Measurements from ENCODE around the gene MEDAG. TPM values are rescaled to one million over a fixed set of nuclear protein-coding genes. Genes with fewer than 3 reads are reported as not detected.
"Not testable (repeated sequence)": the region's sequence is repeated elsewhere in the genome, so short reads cannot be mapped to it uniquely, and the experiment has no call there.

The MEDAG gene
- total and polyA plus RNA-seq, 7 experiments from 2014 or later = 0.17 to 0.49 TPM; not detected in 5

GRCh38 chr13:30925429-30925828, 19.4 kb downstream of the MEDAG start:
- DNase-seq (no peak), ATAC-seq (no peak)
- Histone ChIP-seq H3K4me3 (ENCODE audit: low read length) (no peak overlapping the region), H3K9me3 (ENCODE audit: control insufficient read depth in 2 of 3, low read length in 3 of 3) (no peaks in the 10 kb centered on the region), H3K36me3 (ENCODE audit: control insufficient read depth in 2 of 3, insufficient read depth in 3 of 3, low read length in 3 of 3) (no peaks in the 10 kb centered on the region), H3K4me1 (ENCODE audit: control insufficient read depth in 2 of 2, insufficient read depth in 2 of 2, low read length in 2 of 2) (no peaks in the 10 kb centered on the region), H3K27me3 (ENCODE audit: control insufficient read depth in 2 of 2, insufficient read depth in 2 of 2, low read length in 2 of 2) (no peaks in the 10 kb centered on the region), H3K27ac (ENCODE audit: low read depth, low read length) (no peak overlapping the region)
- ChIA-PET POLR2A (no interaction called here), CTCF (no interaction called here)
- peaks cover 3 to 14% (median 8%) of the 10 kb centered on the region in 7 donors for H3K4me1 Mint-ChIP-seq
- intact Hi-C loops (cut with micrococcal nuclease) = no loop called here
- H3K27ac Mint-ChIP-seq = no peak overlapping the region
- H3K4me3 Mint-ChIP-seq = no peak overlapping the region
- peaks cover 0 to 4% (median 0%) of the 10 kb centered on the region in 11 donors for H3K9me3 Mint-ChIP-seq
- H3K27me3 Mint-ChIP-seq = peaks cover 23 to 42% (median 40%) of the 10 kb centered on the region in 5 donors
- peaks cover 0 to 6% (median 0%) of the 10 kb centered on the region in 5 donors for H3K36me3 Mint-ChIP-seq

GRCh38 chr13:30926781-30927180, 20.7 kb downstream of the MEDAG start:
- ChIA-PET CTCF (no interaction called here), POLR2A (no interaction called here)
- ATAC-seq (no peak), DNase-seq (no peak)
- no peak overlapping the region for H3K4me3 Mint-ChIP-seq
- Histone ChIP-seq H3K4me3 (ENCODE audit: low read length) (no peak overlapping the region), H3K9me3 (ENCODE audit: control insufficient read depth in 2 of 3, low read length in 3 of 3) (no peaks in the 10 kb centered on the region), H3K27me3 (ENCODE audit: control insufficient read depth in 2 of 2, insufficient read depth in 2 of 2, low read length in 2 of 2) (no peaks in the 10 kb centered on the region), H3K36me3 (ENCODE audit: control insufficient read depth in 2 of 3, insufficient read depth in 3 of 3, low read length in 3 of 3) (no peaks in the 10 kb centered on the region), H3K27ac (ENCODE audit: low read depth, low read length) (no peak overlapping the region), H3K4me1 (ENCODE audit: control insufficient read depth in 2 of 2, insufficient read depth in 2 of 2, low read length in 2 of 2) (no peaks in the 10 kb centered on the region)
- peaks cover 0 to 6% (median 0%) of the 10 kb centered on the region in 5 donors for H3K36me3 Mint-ChIP-seq
- peaks cover 3 to 14% (median 8%) of the 10 kb centered on the region in 7 donors for H3K4me1 Mint-ChIP-seq
- H3K27ac Mint-ChIP-seq = no peak overlapping the region
- peaks cover 0 to 4% (median 0%) of the 10 kb centered on the region in 11 donors for H3K9me3 Mint-ChIP-seq
- H3K27me3 Mint-ChIP-seq = peaks cover 33 to 44% (median 38%) of the 10 kb centered on the region in 5 donors
- intact Hi-C loops (cut with micrococcal nuclease) = no loop called here

- intact Hi-C loops (cut with micrococcal nuclease); CTCF ChIA-PET; H3K27me3 ChIP-seq (ENCODE audit: control insufficient read depth in 2 of 2, insufficient read depth in 2 of 2, low read length in 2 of 2); DNase-seq; H3K27ac ChIP-seq (ENCODE audit: low read depth, low read length); POLR2A ChIA-PET; H3K9me3 ChIP-seq (ENCODE audit: control insufficient read depth in 2 of 3, low read length in 3 of 3); H3K4me3 ChIP-seq (ENCODE audit: low read length); H3K4me3 Mint-ChIP-seq; ATAC-seq; H3K27ac Mint-ChIP-seq; H3K4me1 ChIP-seq (ENCODE audit: control insufficient read depth in 2 of 2, insufficient read depth in 2 of 2, low read length in 2 of 2); H3K36me3 Mint-ChIP-seq; H3K36me3 ChIP-seq (ENCODE audit: control insufficient read depth in 2 of 3, insufficient read depth in 3 of 3, low read length in 3 of 3); H3K9me3 Mint-ChIP-seq: not testable (repeated sequence)
- Mint-ChIP-seq H3K4me1 (peaks cover 3 to 14% (median 8%) of the 10 kb centered on the region in 7 donors), H3K27me3 (peaks cover 37 to 48% (median 42%) of the 10 kb centered on the region in 5 donors)
Observed at GRCh38 chr13:30927188-30927587, 21.1 kb downstream of the MEDAG start.

- Histone ChIP-seq H3K4me1 (ENCODE audit: control insufficient read depth in 2 of 2, insufficient read depth in 2 of 2, low read length in 2 of 2) (no peaks in the 10 kb centered on the region), H3K27me3 (ENCODE audit: control insufficient read depth in 2 of 2, insufficient read depth in 2 of 2, low read length in 2 of 2) (no peaks in the 10 kb centered on the region), H3K27ac (ENCODE audit: low read depth, low read length) (no peak overlapping the region), H3K36me3 (ENCODE audit: control insufficient read depth in 2 of 3, insufficient read depth in 3 of 3, low read length in 3 of 3) (no peaks in the 10 kb centered on the region), H3K4me3 (ENCODE audit: low read length) (no peak overlapping the region), H3K9me3 (ENCODE audit: control insufficient read depth in 2 of 3, low read length in 3 of 3) (no peaks in the 10 kb centered on the region)
- Mint-ChIP-seq H3K36me3 (peaks cover 0 to 6% (median 0%) of the 10 kb centered on the region in 5 donors), H3K27me3 (peaks cover 40 to 52% (median 45%) of the 10 kb centered on the region in 5 donors), H3K9me3 (peaks cover 0 to 4% (median 0%) of the 10 kb centered on the region in 11 donors), H3K4me1 (peaks cover 3 to 14% (median 8%) of the 10 kb centered on the region in 7 donors), H3K27ac (no peak overlapping the region), H3K4me3 (no peak overlapping the region)
- intact Hi-C loops (cut with micrococcal nuclease) = no loop called here
- ChIA-PET POLR2A (no interaction called here), CTCF (no interaction called here)
- no peak for DNase-seq
- ATAC-seq = no peak
Observed at GRCh38 chr13:30927595-30927994, 21.5 kb downstream of the MEDAG start.

GRCh38 chr13:30928978-30929377, 22.9 kb downstream of the MEDAG start:
- DNase-seq = no peak
- H3K4me3 Mint-ChIP-seq = no peak overlapping the region
- peaks cover 35 to 55% (median 50%) of the 10 kb centered on the region in 5 donors for H3K27me3 Mint-ChIP-seq
- no peaks in the 10 kb centered on the region for H3K36me3 ChIP-seq (ENCODE audit: control insufficient read depth in 2 of 3, insufficient read depth in 3 of 3, low read length in 3 of 3)
- H3K27ac Mint-ChIP-seq = no peak overlapping the region
- H3K36me3 Mint-ChIP-seq = no peaks in the 10 kb centered on the region
- POLR2A ChIA-PET = no interaction called here
- H3K4me1 Mint-ChIP-seq = peaks cover 0 to 14% (median 8%) of the 10 kb centered on the region in 7 donors
- no peaks in the 10 kb centered on the region for H3K27me3 ChIP-seq (ENCODE audit: control insufficient read depth in 2 of 2, insufficient read depth in 2 of 2, low read length in 2 of 2)
- no peak for ATAC-seq
- no peaks in the 10 kb centered on the region for H3K4me1 ChIP-seq (ENCODE audit: control insufficient read depth in 2 of 2, insufficient read depth in 2 of 2, low read length in 2 of 2)
- no peak overlapping the region for H3K4me3 ChIP-seq (ENCODE audit: low read length)
- intact Hi-C loops (cut with micrococcal nuclease) = no loop called here
- no peaks in the 10 kb centered on the region for H3K9me3 ChIP-seq (ENCODE audit: control insufficient read depth in 2 of 3, low read length in 3 of 3)
- no peak overlapping the region for H3K27ac ChIP-seq (ENCODE audit: low read depth, low read length)
- CTCF ChIA-PET = no interaction called here
- H3K9me3 Mint-ChIP-seq = no peaks in the 10 kb centered on the region

- H3K27ac Mint-ChIP-seq = no peak within 1 kb of the TSS
- H3K27me3 ChIP-seq (ENCODE audit: control insufficient read depth in 2 of 2, insufficient read depth in 2 of 2, low read length in 2 of 2) = no peaks in the 10 kb centered on the region
- peaks cover 39 to 70% (median 53%) of the 10 kb centered on the region in 5 donors for H3K27me3 Mint-ChIP-seq
- no peaks in the 10 kb centered on the region for H3K4me1 Mint-ChIP-seq
- ChIA-PET CTCF (no interaction called here), POLR2A (no interaction called here)
- no peak within 1 kb of the TSS for H3K4me3 ChIP-seq (ENCODE audit: low read length)
- no peak for ATAC-seq
- no peak within 1 kb of the TSS for H3K27ac ChIP-seq (ENCODE audit: low read depth, low read length)
- H3K36me3 Mint-ChIP-seq = no peaks in the 10 kb centered on the region
- peaks cover 0 to 11% (median 3%) of the 10 kb centered on the region in 11 donors for H3K9me3 Mint-ChIP-seq
- H3K4me1 ChIP-seq (ENCODE audit: control insufficient read depth in 2 of 2, insufficient read depth in 2 of 2, low read length in 2 of 2) = no peaks in the 10 kb centered on the region
- no peak for DNase-seq
- no peaks in the 10 kb centered on the region for H3K36me3 ChIP-seq (ENCODE audit: control insufficient read depth in 2 of 3, insufficient read depth in 3 of 3, low read length in 3 of 3)
- H3K4me3 Mint-ChIP-seq = no peak within 1 kb of the TSS
- intact Hi-C loops (cut with micrococcal nuclease) = no loop called here
- H3K9me3 ChIP-seq (ENCODE audit: control insufficient read depth in 2 of 3, low read length in 3 of 3) = no peaks in the 10 kb centered on the region
Observed at GRCh38 chr13:30932481-30933353, 26.6 kb downstream of the MEDAG start, which contains the start of gene TEX26. Gene TEX26, plus strand, starts transcription at chr13:30932656. Its CDS starts 60 bp downstream, at chr13:30932716.

GRCh38 chr13:30933354-30933670, 27.2 kb downstream of the MEDAG start:
- Mint-ChIP-seq H3K9me3 (peaks cover 0 to 17% (median 6%) of the 10 kb centered on the region in 11 donors), H3K4me3 (no peak overlapping the region), H3K36me3 (no peaks in the 10 kb centered on the region), H3K27me3 (peaks cover 39 to 76% (median 59%) of the 10 kb centered on the region in 5 donors), H3K27ac (no peak overlapping the region), H3K4me1 (no peaks in the 10 kb centered on the region)
- ATAC-seq (no peak), DNase-seq (no peak)
- H3K36me3 ChIP-seq (ENCODE audit: control insufficient read depth in 2 of 3, insufficient read depth in 3 of 3, low read length in 3 of 3) = no peaks in the 10 kb centered on the region
- no peak overlapping the region for H3K4me3 ChIP-seq (ENCODE audit: low read length)
- ChIA-PET CTCF (no interaction called here), POLR2A (no interaction called here)
- H3K27ac ChIP-seq (ENCODE audit: low read depth, low read length) = no peak overlapping the region
- intact Hi-C loops (cut with micrococcal nuclease) = no loop called here
- H3K4me1 ChIP-seq (ENCODE audit: control insufficient read depth in 2 of 2, insufficient read depth in 2 of 2, low read length in 2 of 2) = no peaks in the 10 kb centered on the region
- H3K9me3 ChIP-seq (ENCODE audit: control insufficient read depth in 2 of 3, low read length in 3 of 3) = peaks cover 0 to 1% (median 0%) of the 10 kb centered on the region in 3 experiments
- H3K27me3 ChIP-seq (ENCODE audit: control insufficient read depth in 2 of 2, insufficient read depth in 2 of 2, low read length in 2 of 2) = no peaks in the 10 kb centered on the region

Measured in naive thymus-derived CD4-positive, alpha-beta T cell (primary cell).